MCF 10A (cell line): ENCODE data around the gene MARCHF6. TPM values are rescaled to one million over a fixed set of nuclear protein-coding genes. Genes with fewer than 3 reads are reported as not detected.
"Not testable (repeated sequence)": the region's sequence is repeated elsewhere in the genome, so short reads cannot be mapped to it uniquely, and the experiment has no call there.

Experiments used
- BruUV-seq: library from RNA; stranded (reverse); fragments of 400-500 nt; replicated peaks from 2 replicates; lab custom pipeline; 2021; lab: Mats Ljungman, UMichigan
- CTCF ChIA-PET: fragments of 300-600 bp; sonication (Branson Sonifier 250); formaldehyde crosslinking; extraction: SDS; loops from one replicate; lab custom pipeline; 2021; ENCODE audit warnings: antibody characterized with exemption, inconsistent platforms; lab: Yijun Ruan, JAX
- POLR2A ChIA-PET: fragments of 300-600, 350-650 bp; sonication (Branson Sonifier 250); formaldehyde crosslinking; extraction: SDS; loops from one replicate; lab custom pipeline; 2020; ENCODE audit warnings: antibody characterized with exemption, inconsistent platforms; lab: Yijun Ruan, JAX
- DNase-seq: peaks from one replicate; pipeline ENCODE4 v3.0.0-alpha.2; 2018; ENCODE audit not compliant: unreplicated experiment
- H3K27ac Mint-ChIP-seq: one replicate; pipeline ENCODE4 v1.8.0; 2022; ENCODE audit warnings: mild to moderate bottlenecking, low read depth, mixed read lengths; ENCODE audit not compliant: unreplicated experiment
- H3K27me3 Mint-ChIP-seq: one replicate; pipeline ENCODE4 v1.8.0; 2022; ENCODE audit warnings: mixed read lengths; ENCODE audit not compliant: insufficient read depth, unreplicated experiment
- H3K36me3 Mint-ChIP-seq: one replicate; pipeline ENCODE4 v1.8.0; 2022; ENCODE audit warnings: mild to moderate bottlenecking, moderate library complexity, mixed read lengths; ENCODE audit not compliant: insufficient read depth, unreplicated experiment
- H3K4me1 Mint-ChIP-seq: one replicate; pipeline ENCODE4 v1.8.0; 2022; ENCODE audit warnings: mixed read lengths; ENCODE audit not compliant: insufficient read depth, unreplicated experiment
- H3K4me3 Mint-ChIP-seq: one replicate; pipeline ENCODE4 v1.8.0; 2022; ENCODE audit warnings: mild to moderate bottlenecking, moderate library complexity, mixed read lengths; ENCODE audit not compliant: unreplicated experiment
- H3K9me3 Mint-ChIP-seq: one replicate; pipeline ENCODE4 v1.8.0; 2022; ENCODE audit warnings: mixed read lengths; ENCODE audit not compliant: unreplicated experiment
- CTCF ChIP-seq: fragments of 200-600 bp; IDR thresholded peaks from one replicate; pipeline ENCODE4 v1.8.0; 2022; ENCODE audit warnings: antibody characterized with exemption, mild to moderate bottlenecking; ENCODE audit not compliant: unreplicated experiment
- intact Hi-C: fragments of 100-400 bp; cut with micrococcal nuclease; formaldehyde crosslinking; loops from 2 replicates; pipeline ENCODE4 v1.14.1; 2022
- total RNA-seq: library from RNA; stranded (reverse); gene quantifications from 2 replicates; pipeline ENCODE4 v1.2.3, GENCODE V29; 2022

Gene MARCHF6
- total RNA-seq, 1 experiment from 2014 or later, result 118 TPM

- DNase-seq, result no peak
- Mint-ChIP-seq H3K4me1 (peaks cover 37% of the 10 kb centered on the region), H3K36me3 (peaks cover 13% of the 10 kb centered on the region), H3K27me3 (no peaks in the 10 kb centered on the region), H3K9me3 (no peaks in the 10 kb centered on the region), H3K4me3 (no peak overlapping the region), H3K27ac (no peak overlapping the region)
- TF ChIP-seq CTCF, result no peak
- POLR2A ChIA-PET, result interaction anchor here (1.4 to 1.9 kb wide), 2 partner anchors 10 to 63 kb away, joined by 3 to 5 read pairs; no protein-coding TSS in a partner anchor
- intact Hi-C loops, result no loop called here
- CTCF ChIA-PET, result no interaction called here
- BruUV-seq, result no TSS peak
These were observed 19.5 kb downstream of the MARCHF6 start for GRCh38 chr5:10372726-10373709.

DNA sequence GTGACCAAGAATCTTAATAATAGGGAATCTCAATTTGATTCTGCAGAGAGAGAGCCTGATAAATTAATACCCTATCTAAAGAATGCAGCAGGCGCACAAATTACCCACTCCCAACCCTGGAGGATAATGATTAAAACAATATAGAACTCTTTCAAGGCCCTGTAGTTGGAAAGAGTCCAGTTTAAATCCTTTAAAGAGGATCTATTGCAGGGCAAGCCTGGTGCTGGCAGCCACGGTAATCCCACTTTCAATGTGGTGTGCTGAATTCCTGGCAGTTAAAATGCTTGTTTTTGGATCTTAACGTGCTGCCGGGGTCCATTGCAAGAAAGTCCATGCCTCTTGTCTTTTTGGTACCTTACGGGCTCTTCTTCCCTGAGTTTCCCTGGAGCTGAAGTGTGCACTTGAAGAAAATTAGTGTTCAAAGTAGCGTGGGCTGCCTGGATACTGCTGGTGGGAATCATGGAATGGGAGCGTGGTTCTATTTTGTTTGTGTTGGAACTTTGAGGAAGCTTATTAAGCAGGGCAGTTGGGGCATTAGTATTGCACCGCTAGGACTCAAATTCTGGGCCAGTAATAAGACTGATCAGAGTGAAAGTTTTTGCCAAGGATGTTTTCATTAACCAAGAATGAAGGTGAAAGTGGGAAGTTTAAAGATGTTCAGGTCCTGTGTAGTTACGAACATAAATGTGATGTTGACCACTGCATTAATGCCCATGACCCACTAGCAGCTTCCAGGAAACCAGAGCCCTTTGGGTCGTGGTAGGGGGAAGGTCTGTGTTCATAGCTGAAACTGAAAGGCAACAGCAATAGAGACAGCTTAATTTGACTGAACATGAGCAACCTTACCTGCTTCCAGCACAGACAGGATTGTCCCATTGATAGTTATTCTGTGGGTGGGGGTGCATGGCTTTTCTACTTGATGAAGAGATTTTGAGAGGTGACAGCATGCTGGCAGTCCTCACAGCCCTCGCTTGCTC, 20.8 kb downstream of the MARCHF6 start:
- no TSS peak for BruUV-seq

DNA sequence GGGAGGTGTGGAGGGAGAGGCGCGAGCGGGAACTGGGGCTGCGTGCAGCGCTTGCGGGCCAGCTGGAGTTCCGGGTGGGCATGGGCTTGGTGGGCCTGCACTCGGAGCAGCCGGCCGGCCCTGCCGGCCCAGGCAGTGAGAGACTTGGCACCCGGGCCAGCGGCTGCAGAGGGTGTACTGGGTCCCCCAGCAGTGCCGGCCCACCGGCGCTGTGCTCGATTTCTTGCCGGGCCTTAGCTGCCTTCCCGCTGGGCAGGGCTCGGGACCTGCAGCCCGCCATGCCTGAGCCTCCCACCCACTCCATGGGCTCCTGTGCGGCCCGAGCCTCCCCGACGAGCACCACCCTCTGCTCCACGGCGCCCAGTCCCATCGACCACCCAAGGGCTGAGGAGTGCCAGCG, 21.7 kb downstream of the MARCHF6 start:
- H3K9me3 Mint-ChIP-seq, H3K27me3 Mint-ChIP-seq, CTCF ChIA-PET, H3K27ac Mint-ChIP-seq, DNase-seq, BruUV-seq, H3K4me3 Mint-ChIP-seq, intact Hi-C loops: not testable (repeated sequence)
- Mint-ChIP-seq H3K36me3 (peaks cover 31% of the 10 kb centered on the region), H3K4me1 (peaks cover 29% of the 10 kb centered on the region)
- POLR2A ChIA-PET, result interaction anchor here (4.3 kb wide), 1 partner anchor 8 kb away, joined by 22 read pairs; no protein-coding TSS in a partner anchor

More for the DNA sequence above, 20.8 kb downstream of the MARCHF6 start:
- H3K36me3 Mint-ChIP-seq, result peaks cover 23% of the 10 kb centered on the region
- peaks cover 33% of the 10 kb centered on the region for H3K4me1 Mint-ChIP-seq
- H3K9me3 Mint-ChIP-seq, result no peaks in the 10 kb centered on the region
- CTCF ChIA-PET, result interaction anchor here (0.6 kb wide), 1 partner anchor 23 kb away, joined by 3 read pairs; no protein-coding TSS in a partner anchor
- H3K27ac Mint-ChIP-seq, result peak overlapping the region; percentile 61
- no peak for DNase-seq
- POLR2A ChIA-PET, result interaction anchor here (0.9 kb wide), 1 partner anchor 20 kb away, joined by 3 read pairs; no protein-coding TSS in a partner anchor
- H3K4me3 Mint-ChIP-seq, result no peak overlapping the region
- H3K27me3 Mint-ChIP-seq, result no peaks in the 10 kb centered on the region
- intact Hi-C loops, result no loop called here
- TF ChIP-seq CTCF, result no peak

DNA sequence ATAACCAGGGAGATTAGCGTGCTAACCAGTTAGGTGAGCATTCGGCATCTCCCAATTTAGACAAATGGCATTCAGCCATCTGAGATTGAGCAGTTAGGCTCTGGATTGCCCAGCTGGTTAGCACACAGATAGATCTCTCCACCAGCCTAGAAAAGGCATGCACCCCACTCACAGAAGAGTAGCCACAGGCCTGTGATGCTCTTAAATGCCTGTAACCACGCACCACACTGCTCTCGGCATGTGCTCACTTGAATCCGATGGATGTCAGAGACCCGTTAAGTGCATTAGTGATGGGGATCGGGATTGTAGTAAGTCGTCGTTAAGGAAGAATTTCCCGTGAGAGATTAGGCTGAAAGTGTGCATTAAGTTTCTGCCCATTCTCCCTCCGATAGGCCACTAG, 23.0 kb downstream of the MARCHF6 start:
- CTCF ChIA-PET, result interaction anchor here (0.7 to 2.3 kb wide), 2 partner anchors 9 to 93 kb away, joined by 3 to 8 read pairs; no protein-coding TSS in a partner anchor
- TF ChIP-seq CTCF, result no peak
- intact Hi-C loops, result no loop called here
- Mint-ChIP-seq H3K4me3 (no peak overlapping the region), H3K27ac (no peak overlapping the region), H3K9me3 (no peaks in the 10 kb centered on the region), H3K36me3 (peaks cover 40% of the 10 kb centered on the region), H3K4me1 (peaks cover 22% of the 10 kb centered on the region), H3K27me3 (no peaks in the 10 kb centered on the region)
- POLR2A ChIA-PET, result interaction anchor here (1.4 to 4.3 kb wide), 3 partner anchors 9 to 23 kb away, joined by 3 to 22 read pairs (median 21); partner anchors contain the start of gene MARCHF6
- no TSS peak for BruUV-seq
- DNase-seq, result no peak
